ENCODE measurements around the gene MAGOHB.

Gene MAGOHB

GRCh38 chr12:10554228-10554755 is 59.1 kb downstream of the MAGOHB start:
- DNase-seq (ENCODE audit: low spot score in 2 of 2) (peak in 1 of 2 donors; percentile 75), ATAC-seq (peak; percentile 62)
- peaks cover 3% of the 10 kb centered on the region for H3K9me3 Mint-ChIP-seq
- H3K36me3 Mint-ChIP-seq = peaks cover 63% of the 10 kb centered on the region
- H3K4me3 Mint-ChIP-seq = peak overlapping the region; percentile 81
- H3K27ac Mint-ChIP-seq = peak overlapping the region; percentile 98
- H3K4me1 Mint-ChIP-seq = peaks cover 55% of the 10 kb centered on the region

All from stimulated activated effector memory CD8-positive, alpha-beta T cell treated with anti-CD3 and anti-CD28 coated beads, Interleukin-12 subunit alpha, Interleukin-12 subunit beta, amount 100 ng/mL, for 72 hours (primary cell).